Lung (tissue), 12 donors: ENCODE results near the gene KHDC3L. TPM values are rescaled to one million over a fixed set of nuclear protein-coding genes. Genes with fewer than 3 reads are reported as not detected.
"Not testable (repeated sequence)": the region's sequence is repeated elsewhere in the genome, so short reads cannot be mapped to it uniquely, and the experiment has no call there.

ENCODE experiments used
- ATAC-seq: fragments of 200-7000 bp; cut with Tn5 transposase; one replicate; pipeline ENCODE4 v1.9.1; 2020; ENCODE audit warnings: moderate number of reproducible peaks; ENCODE audit not compliant: insufficient read depth, low FRiP score
- DNase-seq, 3 donors: peaks; one replicate each; pipeline ENCODE4 v3.0.0-alpha.2; 2013 to 2017
- H3K27ac ChIP-seq, 2 donors: one replicate each; pipeline ENCODE4 v1.5.1; 2013; ENCODE audit warnings: mild to moderate bottlenecking in 2 of 2, moderate library complexity in 2 of 2, control low read depth in 1 of 2, inconsistent platforms in 1 of 2, low read depth in 1 of 2, low read length in 1 of 2
- H3K27me3 ChIP-seq, 3 donors: one replicate each; pipeline ENCODE4 v1.5.1; 2013; ENCODE audit warnings: low read length in 2 of 3; ENCODE audit not compliant: control insufficient read depth in 3 of 3, insufficient read depth in 3 of 3
- H3K36me3 ChIP-seq, 4 donors: one replicate each; pipeline ENCODE4 v1.5.1; 2013; ENCODE audit warnings: low read length in 4 of 4, mild to moderate bottlenecking in 1 of 4, moderate library complexity in 1 of 4; ENCODE audit not compliant: control insufficient read depth in 4 of 4, insufficient read depth in 4 of 4
- H3K4me1 ChIP-seq, 5 donors: one replicate each; pipeline ENCODE4 v1.5.1; 2013; ENCODE audit warnings: low read length in 5 of 5, mild to moderate bottlenecking in 2 of 5, moderate library complexity in 1 of 5; ENCODE audit not compliant: control insufficient read depth in 5 of 5, insufficient read depth in 5 of 5
- H3K4me3 ChIP-seq: one replicate; pipeline ENCODE4 v1.5.1; 2013; ENCODE audit warnings: mild to moderate bottlenecking, control low read depth, moderate library complexity
- H3K9ac ChIP-seq, 2 donors: one replicate each; pipeline ENCODE4 v1.5.1; 2013; ENCODE audit warnings: low read length in 2 of 2, control low read depth in 1 of 2; ENCODE audit not compliant: insufficient read depth in 1 of 2
- H3K9me3 ChIP-seq, 4 donors: one replicate each; pipeline ENCODE4 v1.5.1; 2013; ENCODE audit warnings: low read length in 3 of 4, mild to moderate bottlenecking in 1 of 4, moderate library complexity in 1 of 4; ENCODE audit not compliant: control insufficient read depth in 4 of 4, insufficient read depth in 3 of 4
- CTCF ChIP-seq: IDR thresholded peaks from 2 replicates; pipeline ENCODE4 v1.5.1; 2012; ENCODE audit warnings: mild to moderate bottlenecking; ENCODE audit errors: control extremely low read depth, extremely low read depth
- WGBS, 2 donors: extraction: QIAGEN DNeasy Blood & Tissue Kit; methylation state at CpG; one replicate each; pipeline ENCODE4 v1.1.7; 2013; 5-methylcytosine and 5-hydroxymethylcytosine counted together
- polyA plus RNA-seq, 2 donors: library from polyadenylated mRNA; stranded (reverse); fragments of 200-250 nt; gene quantifications; one replicate each; pipeline ENCODE4 v1.2.1, GENCODE V29; 2013
- total RNA-seq, 2 donors: library from RNA; depleted of rRNA in 1 of 2; stranded (reverse); fragments of >200 nt in 1 of 2; gene quantifications; one replicate each; pipeline ENCODE4 v1.2.1, GENCODE V29; 2014 to 2021
- donor health status: control.
- donor health status: control.
- donor health status: Bipolar disorder and iron deficiency.
- donor health status: healthy.
- donor health status: DM: yes; HTN: yes; CAD: no.

Gene KHDC3L
- total and polyA plus RNA-seq, 4 donors = not detected

GRCh38 chr6:73391675-73392074, 29.2 kb downstream of the KHDC3L start:
- no peaks in the 10 kb centered on the region for H3K27me3 ChIP-seq
- no peaks in the 10 kb centered on the region for H3K9me3 ChIP-seq
- no peak for DNase-seq
- WGBS, 2 donors = 62 to 77% methylated on average over 2 of the region's 2 CpGs
- H3K36me3 ChIP-seq = no peaks in the 10 kb centered on the region
- no peak overlapping the region for H3K4me3 ChIP-seq
- peaks cover 0 to 3% (median 0%) of the 10 kb centered on the region in 5 donors for H3K4me1 ChIP-seq
- no peak overlapping the region for H3K9ac ChIP-seq
- no peak for ATAC-seq
- TF ChIP-seq CTCF = no peak
- no peak overlapping the region for H3K27ac ChIP-seq

GRCh38 chr6:73392188-73392587, 29.7 kb downstream of the KHDC3L start:
- H3K27ac ChIP-seq, H3K4me1 ChIP-seq, H3K27me3 ChIP-seq, H3K9me3 ChIP-seq, H3K9ac ChIP-seq, H3K36me3 ChIP-seq, H3K4me3 ChIP-seq, ATAC-seq: not testable (repeated sequence)
- DNase-seq = peak in 1 of 3 donors; percentile 2
- WGBS, 2 donors = 62 to 82% methylated on average over 4 of the region's 4 CpGs

- no peak for ATAC-seq
- Histone ChIP-seq H3K9me3 (no peaks in the 10 kb centered on the region), H3K27ac (no peak overlapping the region), H3K4me1 (peaks cover 0 to 3% (median 0%) of the 10 kb centered on the region in 5 donors), H3K27me3 (no peaks in the 10 kb centered on the region), H3K36me3 (no peaks in the 10 kb centered on the region), H3K4me3 (no peak overlapping the region), H3K9ac (no peak overlapping the region)
- WGBS, 2 donors = 97 to 98% methylated on average over 3 of the region's 3 CpGs
- DNase-seq = no peak
- no peak for TF ChIP-seq CTCF
These were observed 30.8 kb downstream of the KHDC3L start for GRCh38 chr6:73393278-73393677.

GRCh38 chr6:73394577-73395354, 32.3 kb downstream of the KHDC3L start, which contains the start of gene DDX43:
DDX43 (plus strand) TSS chr6:73394828; CDS start chr6:73394906, 78 bp downstream.
- DNase-seq = peak; percentile 13 to 32 (median 25)
- Histone ChIP-seq H3K36me3 (no peaks in the 10 kb centered on the region), H3K4me1 (no peaks in the 10 kb centered on the region), H3K27me3 (no peaks in the 10 kb centered on the region), H3K9me3 (no peaks in the 10 kb centered on the region), H3K27ac (peak within 1 kb of the TSS in 1 of 2 donors; percentile 6), H3K4me3 (no peak within 1 kb of the TSS), H3K9ac (no peak within 1 kb of the TSS)
- WGBS, 2 donors = 81% methylated on average over 54 of the region's 54 CpGs
- TF ChIP-seq CTCF = no peak
- peak; percentile 72 for ATAC-seq
